Esophagus squamous epithelium (tissue), 4 donors: ENCODE measurements around the gene LARP1.

ENCODE experiments used
- POLR2A ChIP-seq, 4 donors: fragments of 450-650 bp; IDR thresholded peaks; one replicate each; pipeline ENCODE4 v1.6.1; 2017; ENCODE audit warnings: antibody characterized with exemption in 4 of 4, mild to moderate bottlenecking in 4 of 4, moderate library complexity in 3 of 4
- TF ChIP-seq, protein P1 (sequence below), 6 experiments: fragments of 450-650 bp in 4 of 6; fragments of 200-600 bp in 2 of 6; sonication (generic) in 2 of 6; IDR thresholded peaks; one replicate each; pipeline ENCODE4 v1.5.1; 2016 to 2019; ENCODE audit warnings: antibody characterized with exemption in 6 of 6, mild to moderate bottlenecking in 4 of 6, moderate library complexity in 4 of 6

DNA sequence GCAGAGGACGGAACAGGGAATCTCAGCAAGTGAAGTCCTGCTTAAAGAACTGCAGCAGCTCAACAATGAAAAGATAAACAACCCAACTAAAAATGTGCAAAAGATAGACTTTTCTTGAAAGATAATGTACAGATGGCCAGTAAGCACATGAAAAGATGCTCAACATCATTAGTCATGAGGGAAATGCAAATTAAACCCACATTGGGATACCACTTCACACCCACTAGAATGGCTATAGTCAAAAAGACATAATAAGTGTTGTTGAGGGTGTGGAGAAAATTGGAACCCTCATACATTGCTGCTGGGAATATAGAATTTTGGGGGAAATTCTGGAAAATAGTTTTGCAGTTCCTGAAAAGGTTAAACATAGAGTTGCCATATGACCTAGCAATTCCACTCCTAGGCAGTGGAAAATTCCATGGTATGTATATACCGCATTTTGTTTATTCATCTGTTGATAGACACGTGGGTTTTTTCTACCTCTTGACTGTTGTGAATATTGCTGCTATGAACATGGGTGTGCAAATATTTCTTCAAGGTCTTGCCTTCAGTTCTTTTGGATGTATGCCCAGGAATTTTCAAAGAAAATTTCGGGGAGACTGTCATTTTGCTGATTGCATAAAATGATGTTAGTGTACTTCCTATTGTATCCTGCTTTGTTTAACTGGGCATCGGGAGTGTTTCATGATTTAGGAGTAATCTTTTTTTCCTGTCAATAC is 110.4 kb downstream of the LARP1 start:
- TF ChIP-seq, protein P1, sequence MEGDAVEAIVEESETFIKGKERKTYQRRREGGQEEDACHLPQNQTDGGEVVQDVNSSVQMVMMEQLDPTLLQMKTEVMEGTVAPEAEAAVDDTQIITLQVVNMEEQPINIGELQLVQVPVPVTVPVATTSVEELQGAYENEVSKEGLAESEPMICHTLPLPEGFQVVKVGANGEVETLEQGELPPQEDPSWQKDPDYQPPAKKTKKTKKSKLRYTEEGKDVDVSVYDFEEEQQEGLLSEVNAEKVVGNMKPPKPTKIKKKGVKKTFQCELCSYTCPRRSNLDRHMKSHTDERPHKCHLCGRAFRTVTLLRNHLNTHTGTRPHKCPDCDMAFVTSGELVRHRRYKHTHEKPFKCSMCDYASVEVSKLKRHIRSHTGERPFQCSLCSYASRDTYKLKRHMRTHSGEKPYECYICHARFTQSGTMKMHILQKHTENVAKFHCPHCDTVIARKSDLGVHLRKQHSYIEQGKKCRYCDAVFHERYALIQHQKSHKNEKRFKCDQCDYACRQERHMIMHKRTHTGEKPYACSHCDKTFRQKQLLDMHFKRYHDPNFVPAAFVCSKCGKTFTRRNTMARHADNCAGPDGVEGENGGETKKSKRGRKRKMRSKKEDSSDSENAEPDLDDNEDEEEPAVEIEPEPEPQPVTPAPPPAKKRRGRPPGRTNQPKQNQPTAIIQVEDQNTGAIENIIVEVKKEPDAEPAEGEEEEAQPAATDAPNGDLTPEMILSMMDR (IDR thresholded peaks at IDR 0.05), result no peak
- no peak for TF ChIP-seq POLR2A (IDR thresholded peaks at IDR 0.05)
